ENCODE results near the gene DLG2.

- TF ChIP-seq POLR2A (IDR thresholded peaks at IDR 0.05) (no peak), CTCF (IDR thresholded peaks at IDR 0.05) (no peak)
Measured at GRCh38 chr11:84501750-84502149, 1125.4 kb downstream of the DLG2 start.

Measured in uterus (tissue), 2 donors.